Islet precursor cell (in vitro differentiated cells): ENCODE measurements around the gene IRF2BP1.

Experiments
- DNase-seq: peaks from one replicate; pipeline ENCODE4 v3.0.0-alpha.2; 2018

IRF2BP1 gene

GRCh38 chr19:45860359-45861259 is 25.3 kb downstream of the IRF2BP1 start:
- no peak for DNase-seq

GRCh38 chr19:45854167-45854778 is 31.7 kb downstream of the IRF2BP1 start:
- DNase-seq: no peak

- no peak for DNase-seq
Measured at GRCh38 chr19:45852983-45853382, 33.0 kb downstream of the IRF2BP1 start.

- DNase-seq: no peak
Measured at GRCh38 chr19:45852145-45852750, 33.7 kb downstream of the IRF2BP1 start.

- DNase-seq: peak; percentile 40
Measured at GRCh38 chr19:45848922-45849321, 37.0 kb downstream of the IRF2BP1 start.

GRCh38 chr19:45847663-45848062 is 38.3 kb downstream of the IRF2BP1 start:
- no peak for DNase-seq

- peak; percentile 44 for DNase-seq
Measured at GRCh38 chr19:45842198-45842597, 43.7 kb downstream of the IRF2BP1 start.

GRCh38 chr19:45834970-45835369 is 51.0 kb downstream of the IRF2BP1 start:
- DNase-seq: no peak
